Dermis blood vessel endothelial cell (primary cell): ENCODE data around the gene INTU. TPM values are rescaled to one million over a fixed set of nuclear protein-coding genes. Genes with fewer than 3 reads are reported as not detected.

ENCODE experiments used
- DNase-seq: peaks from one replicate; pipeline ENCODE4 v3.0.0; 2010
- total RNA-seq: library from RNA; depleted of rRNA; stranded (reverse); fragments of >200 nt; gene quantifications from 2 replicates; pipeline ENCODE4 v1.2.3, GENCODE V29; 2014

Gene INTU
- total RNA-seq, 1 donor from 2014 or later: 3.1 TPM

DNA sequence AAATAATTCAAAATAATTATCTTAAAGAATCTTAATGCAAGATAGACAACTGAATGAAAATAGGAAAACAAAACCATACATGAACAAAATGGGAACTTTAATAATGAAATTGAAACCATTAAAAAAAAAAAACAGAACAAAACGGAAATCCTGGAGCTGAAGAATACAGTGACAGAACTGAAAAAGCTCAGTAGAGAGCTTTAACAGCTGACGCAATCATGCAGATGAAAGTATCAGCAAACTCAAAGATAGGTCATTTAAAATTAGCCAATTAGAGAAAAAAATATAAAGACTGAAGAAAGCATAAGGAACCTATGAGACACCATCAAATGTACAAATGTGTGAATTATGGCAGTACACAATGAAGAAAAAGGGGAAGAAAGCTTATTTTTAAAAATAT lies 116.2 kb downstream of the INTU start:
- no peak for DNase-seq

DNA sequence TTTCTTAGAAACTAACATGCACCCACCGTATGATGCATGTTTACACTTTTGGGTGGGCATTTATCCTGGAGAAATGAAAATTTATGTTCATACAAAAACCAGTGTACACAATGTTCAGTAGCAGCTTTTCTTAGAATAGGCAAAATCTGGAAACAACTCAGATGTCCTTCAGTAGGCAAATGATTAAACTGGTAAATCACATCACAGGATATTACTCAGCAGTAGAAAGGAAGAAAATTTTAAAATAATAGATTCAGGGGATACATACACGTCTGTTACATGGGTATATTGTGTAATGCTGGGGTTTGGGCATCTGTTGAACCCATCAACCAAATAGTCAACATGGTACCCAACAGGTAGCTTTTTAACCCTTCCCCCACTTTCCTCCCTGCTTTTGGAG lies 124.1 kb downstream of the INTU start:
- no peak for DNase-seq

GRCh38 chr4:127759228-127759820 lies 126.6 kb downstream of the INTU start:
- no peak for DNase-seq

- no peak for DNase-seq
These were observed 127.1 kb downstream of the INTU start for GRCh38 chr4:127759893-127760292.

DNA sequence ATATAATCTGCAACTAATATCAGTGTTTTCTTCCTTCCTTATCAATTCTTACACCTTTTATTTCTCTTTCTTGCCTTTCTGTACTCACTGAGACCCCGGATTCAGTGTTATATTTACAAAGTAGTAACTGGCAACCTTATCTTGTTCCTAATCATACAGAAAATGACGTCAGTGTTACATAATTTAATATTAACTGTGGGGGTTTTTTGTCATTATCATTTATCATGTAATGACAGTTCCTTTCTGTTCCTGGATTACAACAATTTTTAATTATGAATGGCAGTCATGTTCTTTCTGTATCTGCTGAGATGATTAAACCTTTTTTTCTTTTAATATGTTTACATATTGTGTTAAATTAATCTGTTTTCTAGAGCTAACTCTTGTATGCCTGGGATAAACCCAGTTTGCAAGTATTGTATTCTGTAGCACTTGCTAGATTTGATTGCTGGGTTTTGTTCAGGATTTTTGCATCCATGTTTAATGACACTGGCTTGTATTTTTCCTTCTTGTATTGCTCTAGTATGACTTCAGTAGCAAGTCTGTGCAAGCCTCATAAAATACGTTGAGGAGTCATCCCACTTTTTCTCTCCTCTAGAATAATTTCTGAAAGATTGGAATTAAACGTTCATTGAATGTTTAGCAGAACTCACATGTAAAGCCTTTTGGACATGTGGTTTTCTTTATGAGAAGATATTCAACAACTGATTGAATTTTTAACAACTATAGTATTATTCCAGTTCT lies 138.9 kb downstream of the INTU start:
- no peak for DNase-seq

- no peak for DNase-seq
These were observed 140.3 kb downstream of the INTU start for GRCh38 chr4:127772769-127773671.

DNA sequence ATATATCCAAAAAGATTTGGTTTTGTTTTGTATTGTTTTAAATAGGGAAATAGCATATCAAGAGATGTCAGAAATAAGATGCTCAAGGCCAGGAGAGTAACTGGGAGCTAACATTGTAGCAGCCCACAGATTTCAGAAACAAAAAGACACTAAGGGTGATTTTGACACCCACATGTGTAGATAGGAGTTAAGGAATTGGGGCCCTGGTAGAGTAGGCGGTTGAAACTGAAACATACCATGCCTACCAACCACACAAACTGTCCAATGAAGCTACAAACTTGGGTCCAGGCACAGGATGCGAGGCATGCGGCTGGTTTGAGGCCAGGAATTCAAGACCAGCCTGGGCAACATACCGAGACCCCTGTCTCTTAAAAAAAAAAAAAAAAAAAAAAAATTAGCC lies 143.1 kb downstream of the INTU start:
- no peak for DNase-seq

Other genes starting within 250 kb of the INTU start
- not detected in 2 replicates for gene SLC25A31, start 97.4 kb downstream of the INTU start, total RNA-seq
- gene HSPA4L, start 149.4 kb downstream of the INTU start, total RNA-seq: 4.4 and 13.4 TPM in 2 replicates
- gene PLK4, start 247.9 kb downstream of the INTU start, total RNA-seq: 7.1 and 25.7 TPM in 2 replicates